SK-N-MC (cell line): ENCODE results near the gene IFITM2.
"Not testable (repeated sequence)": the region's sequence is repeated elsewhere in the genome, so short reads cannot be mapped to it uniquely, and the experiment has no call there.

ENCODE experiments used
- DNase-seq: peaks from one replicate; pipeline ENCODE4 v3.0.0-alpha.2; 2011; ENCODE audit warnings: low read depth, low spot score
- H3K27ac ChIP-seq: fragments of 200-600 bp; sonication (generic); 2 replicates; pipeline ENCODE4 v1.5.1; 2016; ENCODE audit warnings: mixed run types
- H3K36me3 ChIP-seq: fragments of 200-600 bp; sonication (generic); 2 replicates; pipeline ENCODE4 v1.6.1; 2017; ENCODE audit warnings: antibody characterized with exemption, low read length, mixed read lengths; ENCODE audit not compliant: insufficient read depth
- H3K4me3 ChIP-seq: fragments of 200-600 bp; sonication (generic); 2 replicates; pipeline ENCODE4 v1.5.1; 2016
- H3K9ac ChIP-seq: fragments of 200-600 bp; sonication (generic); 2 replicates; pipeline ENCODE4 v1.8.0; 2017; ENCODE audit warnings: mixed run types, mixed read lengths; ENCODE audit not compliant: insufficient read length
- H3K9me3 ChIP-seq: fragments of 200-600 bp; sonication (generic); 2 replicates; pipeline ENCODE4 v1.6.1; 2017; ENCODE audit warnings: low read depth, mild to moderate bottlenecking, antibody characterized with exemption, low read length, moderate library complexity, mixed read lengths
- EZH2 ChIP-seq: fragments of 200-600 bp; sonication (generic); IDR thresholded peaks from one replicate; pipeline ENCODE4 v1.6.1; 2017; ENCODE audit warnings: antibody characterized with exemption
- FOXP2 ChIP-seq: optimal IDR thresholded peaks from 2 replicates; pipeline ENCODE3; 2011; ENCODE audit warnings: mild to moderate bottlenecking, moderate library complexity; ENCODE audit not compliant: insufficient read depth; ENCODE audit errors: extremely low read length, control extremely low read depth
- POLR2AphosphoS5 ChIP-seq: IDR thresholded peaks from 2 replicates; pipeline ENCODE4 v1.6.1; 2012; ENCODE audit warnings: mild to moderate bottlenecking, low read depth, low read length, borderline replicate concordance

IFITM2 gene

GRCh38 chr11:329886-330253 lies 22.3 kb downstream of the IFITM2 start:
- Histone ChIP-seq H3K4me3 (no peak overlapping the region), H3K9me3 (no peaks in the 10 kb centered on the region), H3K27ac (peak overlapping the region; percentile 61), H3K36me3 (no peaks in the 10 kb centered on the region), H3K9ac (no peak overlapping the region)
- no peak for TF ChIP-seq FOXP2
- TF ChIP-seq EZH2 = no peak
- no peak for TF ChIP-seq POLR2AphosphoS5
- DNase-seq = no peak

- Histone ChIP-seq H3K4me3 (no peak overlapping the region), H3K9ac (no peak overlapping the region), H3K27ac (peak overlapping the region; percentile 36; the same call in 1 of the 2 replicates), H3K9me3 (no peaks in the 10 kb centered on the region), H3K36me3 (no peaks in the 10 kb centered on the region)
- DNase-seq = no peak
- TF ChIP-seq FOXP2 (no peak), POLR2AphosphoS5 (no peak), EZH2 (no peak)
Measured at GRCh38 chr11:330307-330693, 22.7 kb downstream of the IFITM2 start.

DNA sequence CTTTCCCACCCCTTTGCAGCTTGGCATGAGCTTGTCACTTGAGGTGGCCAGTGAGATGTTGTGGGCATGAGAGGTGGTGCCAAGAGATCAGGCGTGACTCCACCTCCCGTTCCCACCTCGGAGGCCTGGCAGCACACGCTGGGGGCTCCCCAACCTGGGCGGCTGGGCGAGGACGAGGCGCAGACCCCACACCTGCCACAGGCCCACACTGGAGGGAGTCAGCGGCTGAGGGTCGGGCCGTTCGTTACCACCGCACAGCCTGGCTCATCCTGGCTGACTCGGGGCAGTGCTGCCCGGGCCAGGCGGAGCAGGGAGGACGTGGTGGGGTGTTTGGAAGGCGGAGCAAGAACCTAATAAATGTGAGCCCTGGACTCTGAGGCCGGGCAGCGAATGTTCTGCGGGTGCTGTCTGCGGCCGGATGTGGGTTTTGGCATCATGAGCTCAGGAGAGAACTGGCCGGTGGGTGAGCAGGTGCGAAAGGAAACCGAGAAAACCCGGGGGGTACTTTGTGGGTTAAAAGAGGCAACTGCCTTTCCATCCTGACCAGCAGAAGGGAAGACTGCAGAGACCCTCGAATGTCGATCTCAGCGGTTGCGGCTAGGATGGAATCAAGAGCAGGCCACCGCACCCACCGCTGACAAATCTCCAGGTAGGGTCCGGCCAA lies 23.2 kb downstream of the IFITM2 start:
- H3K27ac ChIP-seq = no peak overlapping the region; the same call in 1 of the 2 replicates

GRCh38 chr11:331358-332060 lies 23.9 kb downstream of the IFITM2 start:
- no peak overlapping the region for H3K9ac ChIP-seq
- no peak overlapping the region for H3K4me3 ChIP-seq
- TF ChIP-seq POLR2AphosphoS5 (no peak), FOXP2 (no peak), EZH2 (no peak)
- H3K9me3 ChIP-seq = no peaks in the 10 kb centered on the region
- no peak overlapping the region for H3K27ac ChIP-seq
- no peak for DNase-seq
- no peaks in the 10 kb centered on the region for H3K36me3 ChIP-seq

More for the DNA sequence above, 23.2 kb downstream of the IFITM2 start:
- DNase-seq = no peak
- no peak overlapping the region for H3K9ac ChIP-seq
- no peaks in the 10 kb centered on the region for H3K36me3 ChIP-seq
- H3K4me3 ChIP-seq = no peak overlapping the region
- TF ChIP-seq EZH2 = no peak
- TF ChIP-seq POLR2AphosphoS5 = no peak
- no peak for TF ChIP-seq FOXP2
- H3K9me3 ChIP-seq = no peaks in the 10 kb centered on the region

DNA sequence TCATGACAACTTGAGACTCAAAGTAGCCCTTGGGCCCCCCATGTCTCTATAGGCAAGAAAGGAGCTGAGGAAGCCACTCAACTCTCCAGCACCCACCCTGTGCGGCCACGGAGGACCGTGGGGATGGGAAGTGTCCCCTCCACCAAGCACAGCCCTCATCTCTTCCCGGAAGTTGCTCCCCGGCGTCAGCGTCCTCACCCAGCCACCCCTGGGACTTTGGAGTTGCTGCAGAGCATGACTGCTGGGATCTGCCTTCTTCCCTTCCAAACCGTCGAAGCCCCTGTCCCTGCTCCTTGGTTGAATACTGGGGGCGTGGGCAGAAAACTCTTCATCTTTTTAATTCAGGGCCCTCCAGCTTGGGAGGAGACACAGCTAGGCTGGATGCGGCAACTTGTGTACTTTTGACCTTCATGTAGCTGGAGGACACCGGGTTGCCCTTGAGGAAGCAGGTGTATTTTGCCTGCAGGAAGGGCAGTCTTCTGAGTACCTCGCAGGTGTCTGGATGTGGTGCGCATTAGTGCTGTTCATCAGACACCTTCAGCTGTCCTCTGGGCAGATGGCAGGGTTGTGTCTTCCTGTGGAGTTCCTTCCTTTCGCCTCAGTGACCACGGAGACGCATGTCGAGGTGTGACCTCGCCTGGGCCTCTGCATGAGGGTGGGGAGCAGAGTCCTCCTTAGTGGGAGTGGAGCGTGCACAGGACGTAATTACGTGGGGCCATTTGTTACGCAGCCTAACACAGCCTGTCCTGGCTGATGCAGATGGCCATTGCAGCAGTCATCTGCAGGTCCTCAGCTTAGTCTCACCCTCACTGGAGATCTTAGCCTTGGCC lies 25.2 kb downstream of the IFITM2 start:
- DNase-seq = no peak
- Histone ChIP-seq H3K9me3 (no peaks in the 10 kb centered on the region), H3K9ac (no peak overlapping the region), H3K36me3 (no peaks in the 10 kb centered on the region), H3K27ac (no peak overlapping the region), H3K4me3 (no peak overlapping the region)
- TF ChIP-seq FOXP2 (no peak), POLR2AphosphoS5 (no peak), EZH2 (no peak)

GRCh38 chr11:333616-334263 lies 26.1 kb downstream of the IFITM2 start:
- peak overlapping the region; percentile 75 for H3K27ac ChIP-seq
- not testable (repeated sequence) for H3K4me3 ChIP-seq, H3K36me3 ChIP-seq, DNase-seq, H3K9me3 ChIP-seq, H3K9ac ChIP-seq

GRCh38 chr11:334264-334994 lies 26.8 kb downstream of the IFITM2 start:
- TF ChIP-seq FOXP2 (no peak), EZH2 (no peak), POLR2AphosphoS5 (no peak)
- Histone ChIP-seq H3K27ac (peak overlapping the region; percentile 75), H3K9ac (no peak overlapping the region), H3K4me3 (peak overlapping the region; percentile 9; the same call in 1 of the 2 replicates), H3K9me3 (no peaks in the 10 kb centered on the region), H3K36me3 (no peaks in the 10 kb centered on the region)
- DNase-seq = no peak
